Neutrophil (primary cell): ENCODE results near the gene ADGRA1.

Experiments
- H3K27ac ChIP-seq: fragments of 200-600 bp; sonication (generic); 2 replicates; pipeline ENCODE4 v1.5.1; 2016; ENCODE audit warnings: mild to moderate bottlenecking, moderate library complexity
- H3K27me3 ChIP-seq: fragments of 200-600 bp; sonication (generic); 2 replicates; pipeline ENCODE4 v1.6.0; 2016; ENCODE audit warnings: mild to moderate bottlenecking
- H3K36me3 ChIP-seq: fragments of 200-600 bp; sonication (generic); 2 replicates; pipeline ENCODE4 v1.5.1; 2017
- H3K4me1 ChIP-seq, 2 experiments: fragments of 200-600 bp in 1 of 2; sonication (generic) in 1 of 2; 1 replicate in 1 of 2; 2 replicates in 1 of 2; pipeline versions ENCODE4 v1.5.1 to v1.6.1; 2013 to 2016; ENCODE audit warnings: low read depth in 1 of 2, low read length in 1 of 2, mild to moderate bottlenecking in 1 of 2, moderate library complexity in 1 of 2; ENCODE audit not compliant: control insufficient read depth in 1 of 2, insufficient read depth in 1 of 2
- H3K4me3 ChIP-seq, 2 experiments: fragments of 200-600 bp in 1 of 2; sonication (generic) in 1 of 2; 1 replicate in 1 of 2; 2 replicates in 1 of 2; pipeline ENCODE4 v1.5.1; 2013 to 2016; ENCODE audit warnings: low read depth in 1 of 2, low read length in 1 of 2, mild to moderate bottlenecking in 1 of 2, moderate library complexity in 1 of 2
- H3K9me3 ChIP-seq: fragments of 200-600 bp; sonication (generic); 2 replicates; pipeline ENCODE4 v1.5.1; 2016
- TF ChIP-seq, protein P1 (sequence below): fragments of 200-600 bp; sonication (generic); IDR thresholded peaks from 2 replicates; pipeline ENCODE4 v1.5.1; 2016; ENCODE audit warnings: antibody characterized with exemption

The ADGRA1 gene

DNA sequence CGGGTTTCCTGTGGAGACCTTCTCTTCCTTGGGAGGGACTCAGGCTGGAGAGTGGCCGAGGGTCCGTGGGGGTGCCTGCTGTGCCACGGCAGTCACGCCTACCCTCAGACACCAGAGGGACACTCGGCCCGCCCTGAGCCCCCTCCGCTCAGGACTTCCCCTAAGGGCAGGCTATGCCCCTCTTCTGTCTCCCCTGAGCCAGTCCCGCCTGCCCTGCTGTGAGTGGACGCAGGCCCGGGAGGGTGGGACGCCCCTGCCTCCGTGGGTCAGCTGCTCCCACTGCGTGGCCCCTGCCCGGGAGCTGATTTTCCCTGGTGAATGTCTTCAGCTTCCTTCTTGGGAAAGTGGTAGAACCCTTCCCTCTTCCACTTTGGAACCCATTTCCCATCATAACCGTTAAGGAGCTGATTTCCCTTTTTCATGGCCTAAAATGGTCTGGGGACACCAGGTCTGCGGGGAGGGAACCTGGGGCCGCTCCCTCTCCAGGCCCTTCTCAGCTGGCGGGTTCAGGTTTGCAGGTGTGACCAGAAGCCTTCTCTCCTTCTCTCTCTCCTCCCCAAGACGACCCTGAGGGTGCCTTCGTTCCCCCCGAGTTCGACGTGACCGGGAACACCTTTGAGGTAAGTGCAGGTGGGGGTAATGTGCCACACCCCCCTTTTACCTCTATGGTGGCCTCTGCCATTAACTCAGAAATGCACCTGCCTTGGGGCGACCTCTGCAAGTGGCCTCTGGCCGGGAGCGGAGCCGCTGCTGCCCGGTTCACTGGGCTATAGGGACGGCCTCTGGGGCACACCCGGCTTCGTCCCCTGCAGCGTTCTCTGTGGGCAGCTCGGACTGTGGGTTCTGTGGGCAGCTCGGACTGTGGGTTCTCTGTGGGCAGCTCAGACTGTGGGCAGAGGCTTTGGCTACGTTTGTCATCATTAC is 80.2 kb downstream of the ADGRA1 start:
- no peaks in the 10 kb centered on the region for H3K9me3 ChIP-seq
- TF ChIP-seq, protein P1, sequence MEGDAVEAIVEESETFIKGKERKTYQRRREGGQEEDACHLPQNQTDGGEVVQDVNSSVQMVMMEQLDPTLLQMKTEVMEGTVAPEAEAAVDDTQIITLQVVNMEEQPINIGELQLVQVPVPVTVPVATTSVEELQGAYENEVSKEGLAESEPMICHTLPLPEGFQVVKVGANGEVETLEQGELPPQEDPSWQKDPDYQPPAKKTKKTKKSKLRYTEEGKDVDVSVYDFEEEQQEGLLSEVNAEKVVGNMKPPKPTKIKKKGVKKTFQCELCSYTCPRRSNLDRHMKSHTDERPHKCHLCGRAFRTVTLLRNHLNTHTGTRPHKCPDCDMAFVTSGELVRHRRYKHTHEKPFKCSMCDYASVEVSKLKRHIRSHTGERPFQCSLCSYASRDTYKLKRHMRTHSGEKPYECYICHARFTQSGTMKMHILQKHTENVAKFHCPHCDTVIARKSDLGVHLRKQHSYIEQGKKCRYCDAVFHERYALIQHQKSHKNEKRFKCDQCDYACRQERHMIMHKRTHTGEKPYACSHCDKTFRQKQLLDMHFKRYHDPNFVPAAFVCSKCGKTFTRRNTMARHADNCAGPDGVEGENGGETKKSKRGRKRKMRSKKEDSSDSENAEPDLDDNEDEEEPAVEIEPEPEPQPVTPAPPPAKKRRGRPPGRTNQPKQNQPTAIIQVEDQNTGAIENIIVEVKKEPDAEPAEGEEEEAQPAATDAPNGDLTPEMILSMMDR, result no peak
- H3K27me3 ChIP-seq, result peaks cover 7% of the 10 kb centered on the region
- no peak overlapping the region for H3K27ac ChIP-seq
- H3K36me3 ChIP-seq, result no peaks in the 10 kb centered on the region
- H3K4me3 ChIP-seq, result no peak overlapping the region
- no peaks in the 10 kb centered on the region for H3K4me1 ChIP-seq

GRCh38 chr10:133168617-133169031 is 80.9 kb downstream of the ADGRA1 start:
- Histone ChIP-seq H3K27me3 (peaks cover under 1% of the 10 kb centered on the region), H3K9me3 (no peaks in the 10 kb centered on the region), H3K36me3 (no peaks in the 10 kb centered on the region), H3K4me3 (no peak overlapping the region), H3K27ac (no peak overlapping the region), H3K4me1 (no peaks in the 10 kb centered on the region)
- TF ChIP-seq, protein P1, result no peak

DNA sequence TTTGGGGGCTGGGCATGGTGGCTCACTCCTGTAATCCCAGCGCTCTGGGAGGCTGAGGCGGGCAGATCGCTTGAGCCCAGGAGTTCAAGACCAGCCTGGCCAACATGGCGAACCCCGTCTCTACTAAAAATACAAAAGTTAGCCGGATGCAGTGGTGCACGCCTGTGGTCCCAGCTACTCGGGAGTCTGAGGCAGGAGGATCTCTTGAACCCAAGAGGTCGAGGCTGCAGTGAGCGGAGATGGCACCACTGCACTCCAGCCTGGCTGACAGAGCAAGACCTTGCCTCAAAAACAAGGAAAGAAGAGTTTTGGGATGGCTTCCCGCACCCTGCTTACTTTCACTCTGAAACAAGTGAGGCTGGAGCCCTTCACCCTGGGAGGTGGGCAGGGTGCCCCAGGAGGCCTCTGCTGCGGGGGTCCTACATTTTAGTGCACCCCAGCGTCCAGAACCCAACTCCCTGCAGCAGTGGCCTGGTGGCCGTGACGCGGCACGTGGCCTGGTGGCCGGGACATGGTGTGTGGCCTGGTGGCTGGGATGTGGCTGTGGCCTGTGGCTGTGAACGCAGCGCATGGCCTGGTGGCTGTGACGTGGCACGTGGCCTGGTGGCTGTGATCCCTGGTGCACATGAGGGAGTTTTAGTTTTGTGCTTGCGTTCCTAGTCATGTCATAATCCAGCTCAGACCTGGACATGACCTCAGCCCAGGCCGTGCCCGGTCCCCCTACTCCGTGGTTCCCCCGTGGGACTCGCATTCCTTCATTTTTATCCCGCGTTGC is 81.6 kb downstream of the ADGRA1 start:
- TF ChIP-seq, protein P1, result no peak
- H3K27me3 ChIP-seq, result no peaks in the 10 kb centered on the region
- H3K36me3 ChIP-seq, result no peaks in the 10 kb centered on the region
- H3K27ac ChIP-seq, result no peak overlapping the region
- H3K9me3 ChIP-seq, result peaks cover 6% of the 10 kb centered on the region
- H3K4me3 ChIP-seq, result no peak overlapping the region
- H3K4me1 ChIP-seq, result no peaks in the 10 kb centered on the region

DNA sequence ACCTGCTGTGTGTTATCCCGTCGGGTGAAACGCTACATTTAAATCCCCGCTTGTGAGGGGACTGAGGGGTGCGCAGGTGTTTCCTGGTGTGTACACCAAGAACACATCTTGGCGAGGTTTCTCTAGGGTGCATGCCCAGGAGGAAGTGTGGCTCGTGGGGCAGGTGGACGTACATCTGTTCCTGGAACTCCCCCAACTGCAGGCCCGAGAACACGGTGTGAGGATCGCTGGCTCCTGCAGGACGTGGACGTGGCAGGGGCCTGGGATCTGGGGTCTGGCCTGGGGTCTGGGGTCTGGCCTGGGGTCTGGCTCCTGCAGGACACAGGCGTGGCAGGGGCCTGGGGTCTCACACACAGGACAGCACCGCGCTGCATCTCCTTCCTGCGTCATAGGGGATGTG is 82.4 kb downstream of the ADGRA1 start:
- Histone ChIP-seq H3K9me3 (peaks cover 10% of the 10 kb centered on the region), H3K4me1 (no peaks in the 10 kb centered on the region), H3K4me3 (no peak overlapping the region), H3K27ac (no peak overlapping the region), H3K27me3 (no peaks in the 10 kb centered on the region), H3K36me3 (no peaks in the 10 kb centered on the region)
- TF ChIP-seq, protein P1, result no peak

- Histone ChIP-seq H3K27ac (peak overlapping the region; percentile 55), H3K36me3 (no peaks in the 10 kb centered on the region), H3K27me3 (no peaks in the 10 kb centered on the region), H3K4me1 (no peaks in the 10 kb centered on the region), H3K9me3 (peaks cover 10% of the 10 kb centered on the region), H3K4me3 (no peak overlapping the region)
- TF ChIP-seq, protein P1, result no peak
Measured at GRCh38 chr10:133173860-133174640, 86.3 kb downstream of the ADGRA1 start.
